Uterus (tissue), 2 donors: ENCODE measurements around the gene ABCC11.

ENCODE experiments used
- CTCF ChIP-seq, 4 experiments: fragments of 200-600 bp in 2 of 4; fragments of 450-650 bp in 2 of 4; sonication (generic) in 2 of 4; IDR thresholded peaks; one replicate each; pipeline ENCODE4 v1.5.1; 2016 to 2019; ENCODE audit warnings: antibody characterized with exemption in 4 of 4, mild to moderate bottlenecking in 2 of 4, moderate library complexity in 1 of 4
- POLR2A ChIP-seq, 2 donors: fragments of 450-650 bp; IDR thresholded peaks; one replicate each; pipeline ENCODE4 v1.6.1; 2016; ENCODE audit warnings: antibody characterized with exemption in 2 of 2, mild to moderate bottlenecking in 1 of 2, moderate library complexity in 1 of 2

GRCh38 chr16:48220891-48221290, 26.4 kb downstream of the ABCC11 start:
- no peak for TF ChIP-seq CTCF (IDR thresholded peaks at IDR 0.05)
- no peak for TF ChIP-seq POLR2A (IDR thresholded peaks at IDR 0.05)
